Lower leg skin (tissue), 4 donors: Measurements from ENCODE around the gene NFATC2IP. TPM values are rescaled to one million over a fixed set of nuclear protein-coding genes. Genes with fewer than 3 reads are reported as not detected.
"Not testable (repeated sequence)": the region's sequence is repeated elsewhere in the genome, so short reads cannot be mapped to it uniquely, and the experiment has no call there.

ENCODE experiments used
- DNase-seq, 2 donors: peaks; one replicate each; pipeline ENCODE4 v3.0.0-alpha.2; 2019; ENCODE audit warnings: low spot score in 2 of 2
- H3K4me3 ChIP-seq: fragments of 200-600 bp; sonication (generic); 2 replicates; pipeline ENCODE4 v1.5.1; 2017; ENCODE audit warnings: mild to moderate bottlenecking, low read depth; ENCODE audit not compliant: poor library complexity, severe bottlenecking
- CTCF ChIP-seq, 3 donors: fragments of 450-650 bp; IDR thresholded peaks; one replicate each; pipeline ENCODE4 v1.5.1; 2016; ENCODE audit warnings: antibody characterized with exemption in 3 of 3, mild to moderate bottlenecking in 3 of 3, moderate library complexity in 2 of 3
- POLR2A ChIP-seq, 2 donors: fragments of 450-650 bp; IDR thresholded peaks; one replicate each; pipeline ENCODE4 v1.6.1; 2016 to 2017; ENCODE audit warnings: antibody characterized with exemption in 2 of 2, mild to moderate bottlenecking in 1 of 2, moderate library complexity in 1 of 2
- WGBS, 2 donors: methylation state at CpG; one replicate each; pipeline ENCODE4 v1.1.5; 2018; 5-methylcytosine and 5-hydroxymethylcytosine counted together
- intact Hi-C: fragments of 100-400 bp; cut with DNase I; formaldehyde crosslinking; loops from one replicate; pipeline ENCODE4 v1.15.0; 2023; ENCODE audit warnings: low total_unique reads
- total RNA-seq, 4 donors: library from RNA; depleted of rRNA; stranded (reverse); fragments of >200 nt; gene quantifications; one replicate each; pipeline ENCODE4 v1.1.0, GENCODE V29; 2016

The NFATC2IP gene
- total RNA-seq, 4 donors from 2014 or later = 22.0 to 32.8 (median 25.1) TPM

GRCh38 chr16:29000019-29000418 is 49.3 kb downstream of the NFATC2IP start:
- no peak overlapping the region for H3K4me3 ChIP-seq
- intact Hi-C loops = no loop called here
- no peak for TF ChIP-seq POLR2A (IDR thresholded peaks at IDR 0.05)
- no peak for TF ChIP-seq CTCF (IDR thresholded peaks at IDR 0.05)
- no peak for DNase-seq
- 73 to 94% methylated on average over 2 of the region's 2 CpGs for WGBS, 2 donors

GRCh38 chr16:29004496-29005139 is 53.9 kb downstream of the NFATC2IP start:
- intact Hi-C loops, DNase-seq, H3K4me3 ChIP-seq: not testable (repeated sequence)
- 69 to 70% methylated on average over 9 of the region's 9 CpGs for WGBS, 2 donors

GRCh38 chr16:29007730-29008593 is 57.2 kb downstream of the NFATC2IP start:
- intact Hi-C loops = no loop called here
- TF ChIP-seq POLR2A (IDR thresholded peaks at IDR 0.05) (no peak), CTCF (IDR thresholded peaks at IDR 0.05) (no peak)
- no peak for DNase-seq
- WGBS, 2 donors = 63 to 65% methylated on average over 9 to 10 of the region's 10 CpGs
- no peak overlapping the region for H3K4me3 ChIP-seq

GRCh38 chr16:29009050-29009837 is 58.5 kb downstream of the NFATC2IP start:
- intact Hi-C loops = no loop called here
- no peak for TF ChIP-seq POLR2A (IDR thresholded peaks at IDR 0.05)
- TF ChIP-seq CTCF (IDR thresholded peaks at IDR 0.05) = no peak
- DNase-seq = no peak
- no peak overlapping the region for H3K4me3 ChIP-seq
- WGBS, 2 donors = 70 to 71% methylated on average over 14 of the region's 14 CpGs

GRCh38 chr16:29009838-29010166 is 59.1 kb downstream of the NFATC2IP start:
- no peak overlapping the region for H3K4me3 ChIP-seq
- WGBS, 2 donors = 80 to 93% methylated on average over 2 of the region's 2 CpGs
- no peak for TF ChIP-seq CTCF (IDR thresholded peaks at IDR 0.05)
- no peak for TF ChIP-seq POLR2A (IDR thresholded peaks at IDR 0.05)

GRCh38 chr16:29011112-29011511 is 60.4 kb downstream of the NFATC2IP start:
- no peak overlapping the region for H3K4me3 ChIP-seq
- 73 to 84% methylated on average over 8 of the region's 8 CpGs for WGBS, 2 donors
- intact Hi-C loops = no loop called here
- no peak for DNase-seq
- TF ChIP-seq CTCF (IDR thresholded peaks at IDR 0.05) (no peak), POLR2A (IDR thresholded peaks at IDR 0.05) (no peak)

More at GRCh38 chr16:29009838-29010166, 59.1 kb downstream of the NFATC2IP start:
- intact Hi-C loops = no loop called here
- no peak for DNase-seq
